ENCODE results near the gene ADAM8. TPM values are rescaled to one million over a fixed set of nuclear protein-coding genes. Genes with fewer than 3 reads are reported as not detected.

The ADAM8 gene
- total RNA-seq, 2 donors from 2014 or later = 0.82 to 1.5 TPM

- Histone ChIP-seq H3K4me3 (no peak overlapping the region), H3K27me3 (peaks cover 0 to 3% of the 10 kb centered on the region in 2 donors)
Measured at GRCh38 chr10:133221331-133221730, 55.3 kb downstream of the ADAM8 start.

GRCh38 chr10:133219782-133220181, 56.9 kb downstream of the ADAM8 start:
- Histone ChIP-seq H3K27me3 (peaks cover 0 to 3% of the 10 kb centered on the region in 2 donors), H3K9me3 (no peaks in the 10 kb centered on the region), H3K4me1 (no peaks in the 10 kb centered on the region), H3K4me3 (no peak overlapping the region), H3K36me3 (no peaks in the 10 kb centered on the region), H3K27ac (no peak overlapping the region)
- no peak for DNase-seq (ENCODE audit: low spot score)
- TF ChIP-seq, protein P1, sequence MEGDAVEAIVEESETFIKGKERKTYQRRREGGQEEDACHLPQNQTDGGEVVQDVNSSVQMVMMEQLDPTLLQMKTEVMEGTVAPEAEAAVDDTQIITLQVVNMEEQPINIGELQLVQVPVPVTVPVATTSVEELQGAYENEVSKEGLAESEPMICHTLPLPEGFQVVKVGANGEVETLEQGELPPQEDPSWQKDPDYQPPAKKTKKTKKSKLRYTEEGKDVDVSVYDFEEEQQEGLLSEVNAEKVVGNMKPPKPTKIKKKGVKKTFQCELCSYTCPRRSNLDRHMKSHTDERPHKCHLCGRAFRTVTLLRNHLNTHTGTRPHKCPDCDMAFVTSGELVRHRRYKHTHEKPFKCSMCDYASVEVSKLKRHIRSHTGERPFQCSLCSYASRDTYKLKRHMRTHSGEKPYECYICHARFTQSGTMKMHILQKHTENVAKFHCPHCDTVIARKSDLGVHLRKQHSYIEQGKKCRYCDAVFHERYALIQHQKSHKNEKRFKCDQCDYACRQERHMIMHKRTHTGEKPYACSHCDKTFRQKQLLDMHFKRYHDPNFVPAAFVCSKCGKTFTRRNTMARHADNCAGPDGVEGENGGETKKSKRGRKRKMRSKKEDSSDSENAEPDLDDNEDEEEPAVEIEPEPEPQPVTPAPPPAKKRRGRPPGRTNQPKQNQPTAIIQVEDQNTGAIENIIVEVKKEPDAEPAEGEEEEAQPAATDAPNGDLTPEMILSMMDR (IDR thresholded peaks at IDR 0.05) = no peak

More at GRCh38 chr10:133221331-133221730, 55.3 kb downstream of the ADAM8 start:
- Histone ChIP-seq H3K4me1 (no peaks in the 10 kb centered on the region), H3K36me3 (no peaks in the 10 kb centered on the region), H3K27ac (no peak overlapping the region), H3K9me3 (no peaks in the 10 kb centered on the region)
- TF ChIP-seq, protein P1 (IDR thresholded peaks at IDR 0.05) = no peak
- DNase-seq (ENCODE audit: low spot score) = no peak

- H3K27me3 ChIP-seq = peaks cover 0 to 3% of the 10 kb centered on the region in 2 donors
- no peak for DNase-seq (ENCODE audit: low spot score)
- TF ChIP-seq, protein P1 (IDR thresholded peaks at IDR 0.05) = no peak
- H3K4me3 ChIP-seq = no peak overlapping the region
- H3K36me3 ChIP-seq = no peaks in the 10 kb centered on the region
- no peak overlapping the region for H3K27ac ChIP-seq
- no peaks in the 10 kb centered on the region for H3K4me1 ChIP-seq
- no peaks in the 10 kb centered on the region for H3K9me3 ChIP-seq
Measured at GRCh38 chr10:133218891-133219290, 57.8 kb downstream of the ADAM8 start.

DNA sequence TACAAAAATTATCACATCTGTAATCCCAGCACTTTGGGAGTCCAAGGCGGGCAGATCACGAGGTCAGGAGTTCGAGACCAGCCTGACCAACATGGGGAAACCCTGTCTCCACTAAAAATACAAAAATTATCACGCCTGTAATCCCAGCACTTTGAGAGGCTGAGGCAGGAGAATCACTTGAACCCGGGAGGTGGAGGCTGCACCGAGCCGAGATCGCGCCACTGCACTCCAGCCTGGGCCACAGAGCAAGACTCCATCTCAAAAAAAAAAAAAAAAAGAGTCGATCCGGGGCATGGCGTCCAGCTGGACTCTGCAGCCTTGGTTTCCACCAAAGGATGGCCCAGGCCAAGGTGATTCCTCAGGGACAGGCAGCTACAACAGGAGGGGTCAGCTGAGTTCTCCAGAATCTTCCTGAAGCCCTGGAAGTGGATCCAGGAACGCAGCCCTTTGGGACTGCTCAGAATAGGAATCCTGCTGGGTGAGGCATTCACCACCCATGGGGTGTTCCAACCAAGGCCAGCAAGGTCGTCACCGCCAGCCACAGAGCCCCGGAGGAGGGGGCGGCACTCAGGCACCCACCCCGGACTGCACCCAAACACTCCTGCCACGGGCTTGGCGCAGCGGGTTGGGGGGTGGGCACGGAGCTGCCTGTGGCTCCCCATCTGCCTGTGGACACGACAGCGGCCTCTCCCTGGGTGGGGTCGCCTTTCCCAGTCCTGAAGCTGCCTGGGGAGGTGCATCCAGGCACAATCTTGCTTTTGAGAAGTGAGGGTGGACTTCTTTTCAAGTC, 58.7 kb downstream of the ADAM8 start:
- Histone ChIP-seq H3K4me3 (no peak overlapping the region), H3K27ac (no peak overlapping the region), H3K36me3 (no peaks in the 10 kb centered on the region), H3K9me3 (no peaks in the 10 kb centered on the region), H3K4me1 (no peaks in the 10 kb centered on the region), H3K27me3 (peaks cover 0 to 3% of the 10 kb centered on the region in 2 donors)
- no peak for DNase-seq (ENCODE audit: low spot score)
- TF ChIP-seq, protein P1 (IDR thresholded peaks at IDR 0.05) = no peak

DNA sequence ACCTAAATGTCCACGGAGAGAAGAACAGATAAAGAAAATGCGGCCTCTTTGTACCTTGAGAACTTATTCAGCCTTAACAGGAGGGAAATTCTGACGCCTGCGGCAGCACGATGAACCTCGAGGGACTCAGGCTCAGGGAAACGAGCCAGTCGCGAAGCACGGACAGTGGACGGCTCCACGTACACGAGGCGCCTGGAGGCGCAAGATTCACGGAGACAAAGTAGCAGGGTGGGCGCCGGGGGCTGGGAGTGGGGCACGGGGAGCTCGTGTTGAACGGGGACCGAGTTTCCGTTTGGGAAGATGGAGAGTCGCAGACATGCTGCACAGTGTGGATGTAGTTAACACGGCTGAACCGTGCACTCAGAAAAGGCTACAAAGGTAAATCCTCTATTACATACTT, 59.9 kb downstream of the ADAM8 start:
- Histone ChIP-seq H3K4me1 (no peaks in the 10 kb centered on the region), H3K9me3 (no peaks in the 10 kb centered on the region), H3K27ac (no peak overlapping the region), H3K27me3 (peaks cover 0 to 3% of the 10 kb centered on the region in 2 donors), H3K4me3 (no peak overlapping the region), H3K36me3 (no peaks in the 10 kb centered on the region)
- DNase-seq (ENCODE audit: low spot score) = no peak
- TF ChIP-seq, protein P1 (IDR thresholded peaks at IDR 0.05) = no peak
